CD4-positive, alpha-beta T cell (primary cell): ENCODE measurements around the gene NTNG2. TPM values are rescaled to one million over a fixed set of nuclear protein-coding genes. Genes with fewer than 3 reads are reported as not detected.

Source experiments
- ATAC-seq: fragments of 200-7000 bp; cut with Tn5 transposase; one replicate; pipeline ENCODE4 v1.10.0; 2022; ENCODE audit warnings: mild to moderate bottlenecking; ENCODE audit not compliant: poor library complexity
- CTCF ChIA-PET: fragments of 350-600 bp; sonication (Branson Sonifier 250); formaldehyde crosslinking; loops from one replicate; lab custom pipeline; 2021; ENCODE audit warnings: antibody characterized with exemption, inconsistent platforms; lab: Charles Lee
- POLR2A ChIA-PET: fragments of 350-600 bp; sonication (Branson Sonifier 250); formaldehyde crosslinking; loops from one replicate; lab custom pipeline; 2021; ENCODE audit warnings: antibody characterized with exemption, inconsistent platforms; lab: Charles Lee
- DNase-seq, 14 experiments: peaks; one replicate each; pipeline ENCODE4 v3.0.0-alpha.2; 2013 to 2020; ENCODE audit warnings: mixed read lengths in 2 of 14
- H3K27ac ChIP-seq, 2 donors: one replicate each; pipeline versions ENCODE4 v1.5.1 to v1.7.0; 2013; ENCODE audit warnings: low read length in 2 of 2, low read depth in 1 of 2, mild to moderate bottlenecking in 1 of 2
- H3K27me3 ChIP-seq, 2 experiments: 1 replicate in 1 of 2; 2 replicates in 1 of 2; pipeline versions ENCODE4 v1.6.1 to v1.7.0; 2013; ENCODE audit warnings: low read length in 2 of 2, control low read depth in 1 of 2, mild to moderate bottlenecking in 1 of 2, moderate library complexity in 1 of 2; ENCODE audit not compliant: insufficient read depth in 2 of 2, control insufficient read depth in 1 of 2
- H3K36me3 ChIP-seq: one replicate; pipeline ENCODE4 v1.6.1; 2013; ENCODE audit warnings: low read length, control low read depth; ENCODE audit not compliant: insufficient read depth
- H3K4me1 ChIP-seq: one replicate; pipeline ENCODE4 v1.6.1; 2013; ENCODE audit warnings: low read length, control low read depth; ENCODE audit not compliant: insufficient read depth
- H3K4me3 ChIP-seq: one replicate; pipeline ENCODE4 v1.5.1; 2013; ENCODE audit warnings: mild to moderate bottlenecking, low read length, moderate library complexity
- H3K9me3 ChIP-seq, 2 experiments: 1 replicate in 1 of 2; 2 replicates in 1 of 2; pipeline versions ENCODE4 v1.6.1 to v1.7.0; 2013; ENCODE audit warnings: low read length in 2 of 2, mild to moderate bottlenecking in 2 of 2, control low read depth in 1 of 2, moderate library complexity in 1 of 2; ENCODE audit not compliant: control insufficient read depth in 1 of 2, insufficient read depth in 1 of 2
- H3K27ac Mint-ChIP-seq: one replicate; pipeline ENCODE4 v1.8.0; 2020; ENCODE audit warnings: mixed read lengths
- H3K27me3 Mint-ChIP-seq: one replicate; pipeline ENCODE4 v1.8.0; 2021; ENCODE audit warnings: mixed read lengths
- H3K36me3 Mint-ChIP-seq: one replicate; pipeline ENCODE4 v1.8.0; 2021; ENCODE audit warnings: low read depth, mixed read lengths
- H3K4me1 Mint-ChIP-seq: one replicate; pipeline ENCODE4 v1.8.0; 2021; ENCODE audit warnings: low read depth, mixed read lengths
- H3K4me3 Mint-ChIP-seq: one replicate; pipeline ENCODE4 v1.8.0; 2020; ENCODE audit warnings: mild to moderate bottlenecking, mixed read lengths
- H3K9me3 Mint-ChIP-seq: one replicate; pipeline ENCODE4 v1.8.0; 2020; ENCODE audit warnings: mixed read lengths
- intact Hi-C, 2 experiments: fragments of 100-400 bp; cut with DNase I in 1 of 2; cut with micrococcal nuclease in 1 of 2; formaldehyde crosslinking; loops; one replicate each; pipeline versions ENCODE4 v1.15.1 to v1.9.0; 2023 to 2025; cut with DNase I, micrococcal nuclease
- total RNA-seq, 174 experiments: library from RNA in 2 of 174; stranded (reverse) in 2 of 174; gene quantifications; one replicate each; pipeline ENCODE4 v1.2.3 and lab custom pipeline; 2021 to 2026
- TF ChIP-seq, protein P1 (sequence below): fragments of 200-600 bp; IDR thresholded peaks from one replicate; pipeline ENCODE4 v1.8.0; 2022; ENCODE audit warnings: antibody characterized with exemption, mild to moderate bottlenecking

The NTNG2 gene
- total RNA-seq, 2 experiments from 2014 or later: 2.2 to 2.6 TPM

DNA sequence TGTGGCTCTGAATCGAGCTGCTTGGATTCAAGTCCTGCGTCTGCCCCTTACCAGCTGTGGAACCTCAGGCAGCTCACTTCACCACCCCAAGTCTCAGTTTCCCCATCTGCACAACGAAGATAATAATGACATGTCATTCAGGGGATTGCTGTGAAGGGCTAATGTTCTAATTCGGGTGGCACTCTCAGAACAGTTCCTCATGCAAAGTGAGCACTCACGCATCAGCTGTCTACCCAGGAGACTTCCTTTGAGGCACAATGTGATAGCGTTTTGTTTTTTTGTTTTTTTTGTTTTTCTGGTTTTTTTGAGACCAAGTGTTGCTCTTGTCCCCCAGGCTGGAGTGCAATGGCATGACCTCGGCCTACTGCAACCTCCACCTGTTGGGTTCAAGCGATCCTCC is 56.4 kb downstream of the NTNG2 start:
- DNase-seq (no peak), ATAC-seq (no peak)
- Histone ChIP-seq H3K27ac (no peak overlapping the region), H3K27me3 (no peaks in the 10 kb centered on the region), H3K36me3 (no peaks in the 10 kb centered on the region), H3K4me1 (no peaks in the 10 kb centered on the region), H3K9me3 (no peaks in the 10 kb centered on the region), H3K4me3 (no peak overlapping the region)
- H3K36me3 Mint-ChIP-seq: no peaks in the 10 kb centered on the region
- H3K27ac Mint-ChIP-seq: no peak overlapping the region
- H3K4me3 Mint-ChIP-seq: no peak overlapping the region
- ChIA-PET POLR2A (no interaction called here), CTCF (no interaction called here)
- peaks cover 4% of the 10 kb centered on the region for H3K27me3 Mint-ChIP-seq
- no peaks in the 10 kb centered on the region for H3K9me3 Mint-ChIP-seq
- intact Hi-C loops: no loop called here
- no peaks in the 10 kb centered on the region for H3K4me1 Mint-ChIP-seq
- TF ChIP-seq, protein P1, sequence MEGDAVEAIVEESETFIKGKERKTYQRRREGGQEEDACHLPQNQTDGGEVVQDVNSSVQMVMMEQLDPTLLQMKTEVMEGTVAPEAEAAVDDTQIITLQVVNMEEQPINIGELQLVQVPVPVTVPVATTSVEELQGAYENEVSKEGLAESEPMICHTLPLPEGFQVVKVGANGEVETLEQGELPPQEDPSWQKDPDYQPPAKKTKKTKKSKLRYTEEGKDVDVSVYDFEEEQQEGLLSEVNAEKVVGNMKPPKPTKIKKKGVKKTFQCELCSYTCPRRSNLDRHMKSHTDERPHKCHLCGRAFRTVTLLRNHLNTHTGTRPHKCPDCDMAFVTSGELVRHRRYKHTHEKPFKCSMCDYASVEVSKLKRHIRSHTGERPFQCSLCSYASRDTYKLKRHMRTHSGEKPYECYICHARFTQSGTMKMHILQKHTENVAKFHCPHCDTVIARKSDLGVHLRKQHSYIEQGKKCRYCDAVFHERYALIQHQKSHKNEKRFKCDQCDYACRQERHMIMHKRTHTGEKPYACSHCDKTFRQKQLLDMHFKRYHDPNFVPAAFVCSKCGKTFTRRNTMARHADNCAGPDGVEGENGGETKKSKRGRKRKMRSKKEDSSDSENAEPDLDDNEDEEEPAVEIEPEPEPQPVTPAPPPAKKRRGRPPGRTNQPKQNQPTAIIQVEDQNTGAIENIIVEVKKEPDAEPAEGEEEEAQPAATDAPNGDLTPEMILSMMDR: no peak

DNA sequence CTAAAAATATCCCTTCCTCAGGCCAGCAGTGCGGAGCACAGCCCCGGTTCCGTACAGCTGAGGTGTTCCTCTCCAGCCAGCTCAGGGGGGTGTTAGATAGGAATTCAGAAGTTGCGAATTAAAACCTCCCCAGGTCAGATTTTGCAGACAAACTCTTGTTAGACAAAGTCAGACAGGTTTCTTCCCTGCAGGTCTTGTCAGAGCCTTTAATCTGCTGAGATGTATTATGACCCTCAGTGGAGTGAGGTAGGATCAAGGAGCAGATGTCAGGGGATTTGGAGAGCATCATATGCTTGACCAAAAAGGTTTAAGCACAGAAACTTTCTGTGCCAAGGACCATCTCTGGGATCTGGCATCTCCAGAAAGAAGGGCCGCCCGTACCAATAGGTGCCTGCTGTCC is 60.1 kb downstream of the NTNG2 start:
- TF ChIP-seq, protein P1: no peak
- DNase-seq: no peak
- Mint-ChIP-seq H3K4me3 (no peak overlapping the region), H3K9me3 (no peaks in the 10 kb centered on the region), H3K36me3 (no peaks in the 10 kb centered on the region), H3K27me3 (peaks cover 5% of the 10 kb centered on the region), H3K27ac (no peak overlapping the region), H3K4me1 (no peaks in the 10 kb centered on the region)
- intact Hi-C loops: no loop called here
- no peaks in the 10 kb centered on the region for H3K9me3 ChIP-seq
- ChIA-PET CTCF (no interaction called here), POLR2A (no interaction called here)
- no peaks in the 10 kb centered on the region for H3K4me1 ChIP-seq
- H3K27me3 ChIP-seq: peaks cover 0 to 3% of the 10 kb centered on the region in 2 experiments
- ATAC-seq: no peak
- H3K27ac ChIP-seq: no peak overlapping the region
- no peaks in the 10 kb centered on the region for H3K36me3 ChIP-seq
- H3K4me3 ChIP-seq: no peak overlapping the region

DNA sequence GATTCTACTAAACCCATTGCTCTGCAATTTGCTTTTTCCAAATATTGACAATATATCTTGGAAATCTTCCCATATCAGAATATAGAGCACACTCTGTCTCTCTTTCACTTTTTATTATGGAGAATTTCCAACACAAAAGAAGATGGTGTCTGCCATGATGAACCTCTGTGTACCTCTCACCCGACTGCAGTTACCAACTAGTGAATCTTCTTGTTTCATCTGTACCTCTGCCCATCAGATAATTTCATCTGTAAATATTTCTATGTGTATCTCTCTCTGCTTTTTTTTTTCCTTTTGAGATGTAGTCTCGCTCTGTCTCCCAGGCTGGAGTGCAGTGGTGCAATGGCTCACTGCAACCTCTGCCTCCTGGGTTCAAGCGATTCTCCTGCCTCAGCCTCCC is 62.8 kb downstream of the NTNG2 start:
- no peaks in the 10 kb centered on the region for H3K36me3 Mint-ChIP-seq
- H3K27me3 Mint-ChIP-seq: peaks cover 5% of the 10 kb centered on the region
- H3K4me1 Mint-ChIP-seq: no peaks in the 10 kb centered on the region
- intact Hi-C loops: no loop called here
- H3K36me3 ChIP-seq: no peaks in the 10 kb centered on the region
- CTCF ChIA-PET: no interaction called here
- no peak overlapping the region for H3K27ac Mint-ChIP-seq
- POLR2A ChIA-PET: no interaction called here
- H3K27ac ChIP-seq: no peak overlapping the region
- no peak overlapping the region for H3K4me3 Mint-ChIP-seq
- no peak overlapping the region for H3K4me3 ChIP-seq
- DNase-seq (no peak), ATAC-seq (no peak)
- H3K4me1 ChIP-seq: no peaks in the 10 kb centered on the region
- TF ChIP-seq, protein P1: no peak
- H3K9me3 ChIP-seq: no peaks in the 10 kb centered on the region
- no peaks in the 10 kb centered on the region for H3K9me3 Mint-ChIP-seq
- peaks cover 0 to 3% of the 10 kb centered on the region in 2 experiments for H3K27me3 ChIP-seq
